Tibial nerve (tissue), 4 donors: Measurements from ENCODE around the gene MED7. TPM values are rescaled to one million over a fixed set of nuclear protein-coding genes. Genes with fewer than 3 reads are reported as not detected.

Source experiments
- DNase-seq, 2 donors: peaks; one replicate each; pipeline ENCODE4 v3.0.0-alpha.2; 2019; ENCODE audit warnings: low spot score in 2 of 2
- H3K27ac ChIP-seq, 4 donors: fragments of 200-600 bp; sonication (generic) in 3 of 4; one replicate each; pipeline ENCODE4 v1.5.1; 2017 to 2019; ENCODE audit warnings: mild to moderate bottlenecking in 1 of 4
- H3K27me3 ChIP-seq, 2 donors: fragments of 200-600 bp; sonication (generic) in 1 of 2; one replicate each; pipeline versions ENCODE4 v1.5.1 to v1.6.0; 2017 to 2019
- H3K36me3 ChIP-seq, 3 donors: fragments of 200-600 bp; sonication (generic); one replicate each; pipeline ENCODE4 v1.5.1; 2018 to 2019
- H3K4me1 ChIP-seq, 4 donors: fragments of 200-600 bp; sonication (generic) in 3 of 4; one replicate each; pipeline ENCODE4 v1.5.1; 2017 to 2019
- H3K4me3 ChIP-seq, 4 donors: fragments of 200-600 bp; sonication (generic) in 3 of 4; one replicate each; pipeline ENCODE4 v1.5.1; 2017 to 2019; ENCODE audit warnings: mild to moderate bottlenecking in 1 of 4, moderate library complexity in 1 of 4
- H3K9me3 ChIP-seq, 4 donors: fragments of 200-600 bp; sonication (generic) in 3 of 4; one replicate each; pipeline ENCODE4 v1.5.1; 2017 to 2019
- EP300 ChIP-seq, 2 donors: sonication (generic); formaldehyde crosslinking; IDR thresholded peaks; one replicate each; pipeline ENCODE4 v1.6.1; 2017; ENCODE audit warnings: antibody characterized with exemption in 2 of 2, mild to moderate bottlenecking in 1 of 2
- POLR2A ChIP-seq, 2 donors: fragments of 450-650 bp; IDR thresholded peaks; one replicate each; pipeline ENCODE4 v1.6.1; 2017; ENCODE audit warnings: antibody characterized with exemption in 2 of 2, mild to moderate bottlenecking in 2 of 2, moderate library complexity in 2 of 2
- WGBS, 2 donors: methylation state at CpG; one replicate each; pipeline ENCODE4 v1.1.5; 2018; 5-methylcytosine and 5-hydroxymethylcytosine counted together
- total RNA-seq, 4 donors: library from RNA; depleted of rRNA; stranded (reverse); fragments of >200 nt; gene quantifications; one replicate each; pipeline ENCODE4 v1.1.0, GENCODE V29; 2016
- TF ChIP-seq, protein P1 (sequence below), 5 experiments: fragments of 200-600 bp in 3 of 5; fragments of 450-650 bp in 2 of 5; sonication (generic) in 3 of 5; IDR thresholded peaks; one replicate each; pipeline ENCODE4 v1.5.1; 2016 to 2019; ENCODE audit warnings: antibody characterized with exemption in 5 of 5, mild to moderate bottlenecking in 3 of 5, moderate library complexity in 2 of 5

MED7 gene
- total RNA-seq, 4 donors from 2014 or later = 5.9 to 15.7 (median 12.3) TPM

DNA sequence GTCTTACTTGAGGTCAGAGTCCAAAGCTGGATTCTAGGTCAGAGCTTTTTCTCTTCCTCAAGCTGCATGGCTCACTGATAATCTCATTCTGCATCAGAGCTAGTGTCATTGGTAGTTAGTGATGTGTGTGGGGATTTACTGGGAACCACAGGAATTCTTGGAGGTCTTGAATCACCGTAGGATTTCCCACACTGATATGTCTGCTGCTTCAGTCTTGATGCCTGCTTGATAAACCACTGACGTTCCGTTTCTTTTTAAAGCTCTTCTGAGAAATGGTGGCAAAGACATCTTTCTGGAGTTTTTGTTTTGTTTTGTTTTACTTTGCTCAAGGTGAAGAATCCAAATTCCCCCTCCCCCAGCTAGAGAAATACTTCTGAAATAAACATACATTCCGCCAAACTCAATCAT is 24.6 kb upstream of the MED7 start:
- 77 to 79% methylated on average over 4 of the region's 4 CpGs for WGBS, 2 donors
- Histone ChIP-seq H3K27ac (no peak overlapping the region), H3K4me3 (no peak overlapping the region), H3K36me3 (no peaks in the 10 kb centered on the region), H3K4me1 (no peaks in the 10 kb centered on the region), H3K9me3 (no peaks in the 10 kb centered on the region), H3K27me3 (no peaks in the 10 kb centered on the region)
- no peak for DNase-seq
- no peak for TF ChIP-seq EP300 (IDR thresholded peaks at IDR 0.05)
- TF ChIP-seq, protein P1, sequence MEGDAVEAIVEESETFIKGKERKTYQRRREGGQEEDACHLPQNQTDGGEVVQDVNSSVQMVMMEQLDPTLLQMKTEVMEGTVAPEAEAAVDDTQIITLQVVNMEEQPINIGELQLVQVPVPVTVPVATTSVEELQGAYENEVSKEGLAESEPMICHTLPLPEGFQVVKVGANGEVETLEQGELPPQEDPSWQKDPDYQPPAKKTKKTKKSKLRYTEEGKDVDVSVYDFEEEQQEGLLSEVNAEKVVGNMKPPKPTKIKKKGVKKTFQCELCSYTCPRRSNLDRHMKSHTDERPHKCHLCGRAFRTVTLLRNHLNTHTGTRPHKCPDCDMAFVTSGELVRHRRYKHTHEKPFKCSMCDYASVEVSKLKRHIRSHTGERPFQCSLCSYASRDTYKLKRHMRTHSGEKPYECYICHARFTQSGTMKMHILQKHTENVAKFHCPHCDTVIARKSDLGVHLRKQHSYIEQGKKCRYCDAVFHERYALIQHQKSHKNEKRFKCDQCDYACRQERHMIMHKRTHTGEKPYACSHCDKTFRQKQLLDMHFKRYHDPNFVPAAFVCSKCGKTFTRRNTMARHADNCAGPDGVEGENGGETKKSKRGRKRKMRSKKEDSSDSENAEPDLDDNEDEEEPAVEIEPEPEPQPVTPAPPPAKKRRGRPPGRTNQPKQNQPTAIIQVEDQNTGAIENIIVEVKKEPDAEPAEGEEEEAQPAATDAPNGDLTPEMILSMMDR (IDR thresholded peaks at IDR 0.05) = no peak
- no peak for TF ChIP-seq POLR2A (IDR thresholded peaks at IDR 0.05)

DNA sequence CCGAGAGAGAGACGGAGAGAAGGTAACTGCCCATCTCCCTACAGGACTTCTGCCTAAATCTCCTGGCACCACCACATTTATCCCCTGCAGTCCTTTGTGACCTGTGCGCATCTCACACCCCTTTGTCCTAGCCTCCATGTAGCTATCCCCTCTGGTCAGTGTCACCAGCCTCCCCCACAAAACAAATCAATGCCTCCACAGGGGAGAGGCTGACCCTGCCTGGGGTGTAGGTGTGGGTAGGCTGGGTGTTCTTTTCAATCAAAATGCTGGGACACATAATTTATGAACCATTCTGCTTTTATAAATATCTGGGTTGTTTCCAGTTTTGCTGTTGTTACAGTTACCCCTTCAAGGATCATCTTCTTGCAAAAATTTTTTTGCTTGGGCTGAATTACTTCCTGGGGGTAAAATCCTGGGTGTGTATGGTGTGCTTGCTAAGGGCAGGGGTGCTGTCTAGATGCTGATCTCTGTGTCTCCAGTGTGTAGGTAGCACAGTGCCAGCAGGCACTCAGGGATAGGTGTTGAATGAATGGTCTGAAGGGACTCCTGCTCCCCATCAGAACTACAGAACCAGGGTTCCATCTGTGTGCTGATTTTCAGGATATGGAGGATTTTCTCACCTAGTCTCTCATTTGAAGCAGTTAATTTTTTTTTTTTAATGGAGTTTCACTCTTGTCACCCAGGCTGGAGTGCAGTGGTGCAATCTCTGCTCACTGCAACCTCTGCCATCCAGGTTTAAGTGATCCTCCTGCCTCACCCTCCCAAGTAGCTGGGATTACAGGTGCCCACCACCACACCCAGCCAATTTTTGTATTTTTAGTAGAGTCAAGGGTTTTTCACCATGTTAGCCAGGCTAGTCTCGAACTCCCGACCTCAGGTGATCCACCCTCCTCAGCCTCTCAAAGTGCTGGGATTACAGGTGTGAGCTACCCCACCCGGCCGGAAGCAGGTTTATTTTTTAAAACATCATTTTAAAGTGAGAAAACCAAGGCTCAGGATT is 23.8 kb upstream of the MED7 start, which contains the start of gene GARIN3:
Gene GARIN3, minus strand, starts transcription at position 51 of the 1,000 bp plus-strand sequence. CDS start 96 bp downstream, outside the sequence.
- TF ChIP-seq, protein P1 (IDR thresholded peaks at IDR 0.05) = no peak
- TF ChIP-seq EP300 (IDR thresholded peaks at IDR 0.05) (no peak), POLR2A (IDR thresholded peaks at IDR 0.05) (no peak)
- Histone ChIP-seq H3K4me3 (no peak within 1 kb of the TSS), H3K27ac (no peak within 1 kb of the TSS), H3K36me3 (no peaks in the 10 kb centered on the region), H3K4me1 (no peaks in the 10 kb centered on the region), H3K27me3 (no peaks in the 10 kb centered on the region), H3K9me3 (no peaks in the 10 kb centered on the region)
- 88 to 94% methylated on average over 7 of the region's 7 CpGs for WGBS, 2 donors
- DNase-seq = no peak

DNA sequence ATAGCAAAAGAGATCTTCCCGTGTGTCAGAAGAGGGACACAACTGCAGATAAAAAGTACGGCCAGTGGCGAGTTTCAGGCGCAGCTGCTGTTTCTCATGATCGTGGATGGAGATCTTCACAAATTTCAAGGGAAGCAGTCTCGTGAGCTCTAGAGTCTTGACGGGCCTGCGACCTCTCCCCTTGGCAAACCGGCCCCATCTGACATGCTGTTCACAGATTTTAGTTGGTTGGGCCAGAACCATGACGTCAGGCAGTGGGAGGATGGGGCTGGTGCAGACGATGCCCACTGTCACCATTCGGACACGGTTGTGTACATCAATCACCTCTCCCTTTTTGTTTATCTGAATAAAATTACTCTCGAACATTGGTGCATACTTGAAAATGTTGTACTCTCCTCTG is 23.0 kb upstream of the MED7 start:
- Histone ChIP-seq H3K27ac (no peak overlapping the region), H3K9me3 (no peaks in the 10 kb centered on the region), H3K27me3 (no peaks in the 10 kb centered on the region), H3K4me1 (no peaks in the 10 kb centered on the region), H3K36me3 (no peaks in the 10 kb centered on the region), H3K4me3 (no peak overlapping the region)
- DNase-seq = no peak
- WGBS, 2 donors = 84 to 89% methylated on average over 14 of the region's 14 CpGs
- TF ChIP-seq, protein P1 (IDR thresholded peaks at IDR 0.05) = no peak
- TF ChIP-seq EP300 (IDR thresholded peaks at IDR 0.05) (no peak), POLR2A (IDR thresholded peaks at IDR 0.05) (no peak)

DNA sequence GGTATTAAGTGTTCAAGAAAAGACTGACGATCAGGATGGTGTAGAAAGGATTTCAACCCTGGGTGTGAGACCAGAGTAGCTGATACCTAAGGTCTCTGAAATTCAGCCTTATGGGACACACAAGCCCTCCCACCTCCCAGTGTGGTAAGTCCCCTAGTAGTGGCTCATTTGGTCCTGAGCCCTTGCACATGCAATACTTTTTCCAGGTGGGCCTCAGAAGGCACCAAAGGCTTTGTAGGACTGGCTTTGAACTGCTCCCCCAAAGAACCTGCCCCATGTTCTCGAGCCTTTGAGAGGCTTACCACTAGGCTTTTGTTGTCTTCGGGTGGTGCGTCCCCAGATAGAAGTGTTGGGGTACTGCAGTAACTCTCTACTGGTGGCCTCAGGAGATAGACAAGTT is 22.6 kb upstream of the MED7 start:
- no peaks in the 10 kb centered on the region for H3K4me1 ChIP-seq
- WGBS, 2 donors = 88 to 93% methylated on average over 4 of the region's 4 CpGs
- DNase-seq = no peak

More for the DNA sequence above, 22.6 kb upstream of the MED7 start:
- no peaks in the 10 kb centered on the region for H3K9me3 ChIP-seq
- H3K36me3 ChIP-seq = no peaks in the 10 kb centered on the region
- TF ChIP-seq POLR2A (IDR thresholded peaks at IDR 0.05) (no peak), EP300 (IDR thresholded peaks at IDR 0.05) (no peak)
- TF ChIP-seq, protein P1 (IDR thresholded peaks at IDR 0.05) = no peak
- no peaks in the 10 kb centered on the region for H3K27me3 ChIP-seq
- no peak overlapping the region for H3K4me3 ChIP-seq
- no peak overlapping the region for H3K27ac ChIP-seq
